GM21619 (cell line): Measurements from ENCODE around the gene UST.
"Not testable (repeated sequence)": the region's sequence is repeated elsewhere in the genome, so short reads cannot be mapped to it uniquely, and the experiment has no call there.

Experiments used
- ATAC-seq: cut with Tn5 transposase; IDR thresholded peaks from one replicate; pipeline ENCODE4 v1.9.1; 2021; ENCODE audit not compliant: unreplicated experiment

The UST gene

GRCh38 chr6:148864132-148864531 is 117.3 kb downstream of the UST start:
- not testable (repeated sequence) for ATAC-seq

GRCh38 chr6:148864941-148865340 is 118.1 kb downstream of the UST start:
- no peak for ATAC-seq

- ATAC-seq = peak; percentile 96
Measured at GRCh38 chr6:148866657-148867268, 119.9 kb downstream of the UST start.

- no peak for ATAC-seq
Measured at GRCh38 chr6:148867862-148868261, 121.0 kb downstream of the UST start.

GRCh38 chr6:148868314-148868713 is 121.5 kb downstream of the UST start:
- ATAC-seq = no peak

- no peak for ATAC-seq
Measured at GRCh38 chr6:148868901-148869300, 122.1 kb downstream of the UST start.

GRCh38 chr6:148869585-148869984 is 122.8 kb downstream of the UST start:
- no peak for ATAC-seq

- ATAC-seq = no peak
Measured at GRCh38 chr6:148873154-148873553, 126.3 kb downstream of the UST start.

- ATAC-seq = no peak
Measured at GRCh38 chr6:148873868-148874267, 127.0 kb downstream of the UST start.

GRCh38 chr6:148874698-148875293 is 128.0 kb downstream of the UST start:
- no peak for ATAC-seq

- no peak for ATAC-seq
Measured at GRCh38 chr6:148878683-148879082, 131.9 kb downstream of the UST start.

- not testable (repeated sequence) for ATAC-seq
Measured at GRCh38 chr6:148880742-148881141, 133.9 kb downstream of the UST start.

GRCh38 chr6:148881593-148882311 is 134.9 kb downstream of the UST start:
- ATAC-seq = no peak

- no peak for ATAC-seq
Measured at GRCh38 chr6:148883270-148883669, 136.4 kb downstream of the UST start.

GRCh38 chr6:148884461-148884860 is 137.6 kb downstream of the UST start:
- ATAC-seq = no peak

GRCh38 chr6:148885136-148885865 is 138.5 kb downstream of the UST start:
- no peak for ATAC-seq

GRCh38 chr6:148885925-148886845 is 139.4 kb downstream of the UST start:
- no peak for ATAC-seq

GRCh38 chr6:148887181-148887580 is 140.4 kb downstream of the UST start:
- no peak for ATAC-seq

GRCh38 chr6:148888856-148889255 is 142.0 kb downstream of the UST start:
- no peak for ATAC-seq

GRCh38 chr6:148890096-148890495 is 143.3 kb downstream of the UST start:
- ATAC-seq = no peak
